ENCODE measurements around the gene UQCRH. TPM values are rescaled to one million over a fixed set of nuclear protein-coding genes. Genes with fewer than 3 reads are reported as not detected.

UQCRH gene
- total and polyA plus RNA-seq, 2 of the 4 experiments (the other 2 are of a cell fraction): 347 to 736 TPM

DNA sequence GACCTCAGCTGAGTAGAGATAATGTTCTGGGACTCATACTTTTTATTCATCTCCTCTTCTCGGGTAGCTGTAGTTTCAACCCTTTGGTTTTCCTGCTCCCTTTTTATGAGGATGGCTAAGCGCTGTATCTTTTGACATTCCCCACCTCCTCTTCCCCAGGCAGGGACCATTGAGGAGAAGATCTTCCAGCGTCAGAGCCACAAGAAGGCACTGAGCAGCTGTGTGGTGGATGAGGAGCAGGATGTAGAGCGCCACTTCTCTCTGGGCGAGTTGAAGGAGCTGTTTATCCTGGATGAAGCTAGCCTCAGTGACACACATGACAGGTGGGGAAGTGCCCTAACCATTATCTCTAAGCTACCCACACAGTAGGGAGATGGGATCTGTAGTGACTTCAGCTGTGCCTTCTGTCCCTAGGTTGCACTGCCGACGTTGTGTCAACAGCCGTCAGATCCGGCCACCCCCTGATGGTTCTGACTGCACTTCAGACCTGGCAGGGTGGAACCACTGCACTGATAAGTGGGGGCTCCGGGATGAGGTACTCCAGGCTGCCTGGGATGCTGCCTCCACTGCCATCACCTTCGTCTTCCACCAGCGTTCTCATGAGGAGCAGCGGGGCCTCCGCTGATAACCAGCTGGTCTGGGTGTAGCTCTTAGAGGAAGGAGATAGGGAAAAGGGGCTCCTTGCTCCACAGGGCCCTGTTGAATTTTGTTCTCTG, 25.7 kb upstream of the UQCRH start:
- CTCF ChIA-PET: interaction anchor here (0.7 kb wide), 1 partner anchor 10 kb away, joined by 3 read pairs; no protein-coding TSS in a partner anchor
- dilution Hi-C loops (cut with HindIII; ENCODE audit: low sequenced_read_pairs, unreplicated experiment): no loop called here
- H2BK20ac ChIP-seq (ENCODE audit: low read depth, low read length): no peak overlapping the region

More for the DNA sequence above, 25.7 kb upstream of the UQCRH start:
- POLR2A ChIA-PET (ENCODE audit: unreplicated experiment): no interaction called here
- H2AK5ac ChIP-seq (ENCODE audit: low read depth, low read length): no peak overlapping the region
- in situ Hi-C loops (cut with MboI; ENCODE audit: low sequenced_read_pairs): no loop called here
- H3K18ac ChIP-seq (ENCODE audit: low read depth, low read length): no peak overlapping the region
- no peak overlapping the region for H3K27ac ChIP-seq (ENCODE audit: insufficient read depth, low read length)
- H3K9me1 ChIP-seq (ENCODE audit: insufficient read depth, low read length): peaks cover 8% of the 10 kb centered on the region
- H3K79me1 ChIP-seq (ENCODE audit: low read depth in 1 of 2, low read length in 2 of 2): peaks cover 11 to 16% of the 10 kb centered on the region in 2 experiments; a peak in 3 of 4 replicates
- WGBS, 2 experiments (ENCODE audit: extremely low coverage in 2 of 2, insufficient read length in 1 of 2): 94% methylated on average over 4 of the region's 14 CpGs; no CpG with 5 or more reads in 1 of the 2 experiments
- ATAC-seq (ENCODE audit: low read depth): no peak
- H3K4ac ChIP-seq (ENCODE audit: low read depth, low read length): no peak overlapping the region
- no peak overlapping the region for H4K5ac ChIP-seq (ENCODE audit: low read depth, low read length)
- H4K91ac ChIP-seq (ENCODE audit: insufficient read depth, low read depth, low read length): no peak overlapping the region
- H3K56ac ChIP-seq (ENCODE audit: extremely low read depth, insufficient read depth, low read length): no peak overlapping the region
- H3K23ac ChIP-seq (ENCODE audit: low read depth, low read length): no peak overlapping the region
- H2AFZ ChIP-seq (replicated peaks; ENCODE audit: low read length, poor library complexity): no peak overlapping the region
- H2BK120ac ChIP-seq (ENCODE audit: low read depth, low read length): no peak overlapping the region
- H3K9me3 ChIP-seq (ENCODE audit: control insufficient read depth, insufficient read depth, low read length): no peaks in the 10 kb centered on the region
- no peaks in the 10 kb centered on the region for H4K20me1 ChIP-seq (ENCODE audit: insufficient read depth, low read length)
- no peak overlapping the region for H3K14ac ChIP-seq (replicated peaks; ENCODE audit: low read depth, low read length)
- no peak overlapping the region for H3K4me2 ChIP-seq (ENCODE audit: low read depth, low read length)
- H4K8ac ChIP-seq (ENCODE audit: low read depth in 2 of 2, low read length in 2 of 2): no peak overlapping the region
- no peaks in the 10 kb centered on the region for H3K27me3 ChIP-seq (ENCODE audit: control insufficient read depth, insufficient read depth, low read length)
- no peak overlapping the region for H2BK15ac ChIP-seq (ENCODE audit: low read depth, low read length)
- intact Hi-C loops (cut with micrococcal nuclease): no loop called here
- TF ChIP-seq CHD1 (IDR thresholded peaks at IDR 0.05; ENCODE audit: low read depth, low read length) (no peak), BHLHE40 (IDR thresholded peaks at IDR 0.05; ENCODE audit: low read depth, low read length) (no peak), CEBPB (IDR thresholded peaks at IDR 0.05; ENCODE audit: low read depth, low read length) (no peak), NFE2L2 (IDR thresholded peaks at IDR 0.05; ENCODE audit: low read depth, low read length) (no peak), RAD21 (IDR thresholded peaks at IDR 0.05; ENCODE audit: low read length) (no peak), RCOR1 (IDR thresholded peaks at IDR 0.05; ENCODE audit: insufficient replicate concordance, low read length) (no peak), MAZ (IDR thresholded peaks at IDR 0.05; ENCODE audit: borderline replicate concordance, low read depth, low read length) (no peak), SMC3 (IDR thresholded peaks at IDR 0.05; ENCODE audit: low read depth, low read length) (no peak), RFX5 (IDR thresholded peaks at IDR 0.05; ENCODE audit: low read depth, low read length) (no peak), FOS (IDR thresholded peaks at IDR 0.05; ENCODE audit: low read depth, low read length) (no peak), MAFK (IDR thresholded peaks at IDR 0.05; ENCODE audit: low read depth, low read length) (no peak), MXI1 (IDR thresholded peaks at IDR 0.05; ENCODE audit: borderline replicate concordance, low read depth, low read length) (no peak), POLR2A (IDR thresholded peaks at IDR 0.05; ENCODE audit: low read depth, low read length) (no peak)
- TF ChIP-seq, protein P1, sequence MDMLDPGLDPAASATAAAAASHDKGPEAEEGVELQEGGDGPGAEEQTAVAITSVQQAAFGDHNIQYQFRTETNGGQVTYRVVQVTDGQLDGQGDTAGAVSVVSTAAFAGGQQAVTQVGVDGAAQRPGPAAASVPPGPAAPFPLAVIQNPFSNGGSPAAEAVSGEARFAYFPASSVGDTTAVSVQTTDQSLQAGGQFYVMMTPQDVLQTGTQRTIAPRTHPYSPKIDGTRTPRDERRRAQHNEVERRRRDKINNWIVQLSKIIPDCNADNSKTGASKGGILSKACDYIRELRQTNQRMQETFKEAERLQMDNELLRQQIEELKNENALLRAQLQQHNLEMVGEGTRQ (IDR thresholded peaks at IDR 0.05; ENCODE audit: low read depth, low read length): no peak
- TF ChIP-seq, protein P2, sequence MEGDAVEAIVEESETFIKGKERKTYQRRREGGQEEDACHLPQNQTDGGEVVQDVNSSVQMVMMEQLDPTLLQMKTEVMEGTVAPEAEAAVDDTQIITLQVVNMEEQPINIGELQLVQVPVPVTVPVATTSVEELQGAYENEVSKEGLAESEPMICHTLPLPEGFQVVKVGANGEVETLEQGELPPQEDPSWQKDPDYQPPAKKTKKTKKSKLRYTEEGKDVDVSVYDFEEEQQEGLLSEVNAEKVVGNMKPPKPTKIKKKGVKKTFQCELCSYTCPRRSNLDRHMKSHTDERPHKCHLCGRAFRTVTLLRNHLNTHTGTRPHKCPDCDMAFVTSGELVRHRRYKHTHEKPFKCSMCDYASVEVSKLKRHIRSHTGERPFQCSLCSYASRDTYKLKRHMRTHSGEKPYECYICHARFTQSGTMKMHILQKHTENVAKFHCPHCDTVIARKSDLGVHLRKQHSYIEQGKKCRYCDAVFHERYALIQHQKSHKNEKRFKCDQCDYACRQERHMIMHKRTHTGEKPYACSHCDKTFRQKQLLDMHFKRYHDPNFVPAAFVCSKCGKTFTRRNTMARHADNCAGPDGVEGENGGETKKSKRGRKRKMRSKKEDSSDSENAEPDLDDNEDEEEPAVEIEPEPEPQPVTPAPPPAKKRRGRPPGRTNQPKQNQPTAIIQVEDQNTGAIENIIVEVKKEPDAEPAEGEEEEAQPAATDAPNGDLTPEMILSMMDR (conservative IDR thresholded peaks at IDR 0.05; ENCODE audit: low read depth, low read length): no peak
- TF ChIP-seq, protein P3, sequence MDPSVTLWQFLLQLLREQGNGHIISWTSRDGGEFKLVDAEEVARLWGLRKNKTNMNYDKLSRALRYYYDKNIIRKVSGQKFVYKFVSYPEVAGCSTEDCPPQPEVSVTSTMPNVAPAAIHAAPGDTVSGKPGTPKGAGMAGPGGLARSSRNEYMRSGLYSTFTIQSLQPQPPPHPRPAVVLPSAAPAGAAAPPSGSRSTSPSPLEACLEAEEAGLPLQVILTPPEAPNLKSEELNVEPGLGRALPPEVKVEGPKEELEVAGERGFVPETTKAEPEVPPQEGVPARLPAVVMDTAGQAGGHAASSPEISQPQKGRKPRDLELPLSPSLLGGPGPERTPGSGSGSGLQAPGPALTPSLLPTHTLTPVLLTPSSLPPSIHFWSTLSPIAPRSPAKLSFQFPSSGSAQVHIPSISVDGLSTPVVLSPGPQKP (IDR thresholded peaks at IDR 0.05; ENCODE audit: borderline replicate concordance, low read depth, low read length): no peak
- no peaks in the 10 kb centered on the region for H3K4me1 ChIP-seq (ENCODE audit: control insufficient read depth, insufficient read depth, low read length)
- BruUV-seq (replicated peaks): no TSS peak
- no peak for DNase-seq
- no peak overlapping the region for H2BK5ac ChIP-seq (ENCODE audit: low read depth, low read length, poor library complexity, severe bottlenecking)
- H3K4me3 ChIP-seq (ENCODE audit: insufficient read depth, low read depth, low read length): no peak overlapping the region
- peaks cover 42% of the 10 kb centered on the region for H3K36me3 ChIP-seq (ENCODE audit: control insufficient read depth, insufficient read depth, low read length)
- H2AK9ac ChIP-seq (replicated peaks; ENCODE audit: low read depth, low read length, poor library complexity): no peak overlapping the region
- H3K9ac ChIP-seq (ENCODE audit: low read depth, low read length): no peak overlapping the region

All from IMR-90 (cell line).